ENCODE data around the gene DGKI.

Gene DGKI

GRCh38 chr7:137546009-137546408 is 300.8 kb downstream of the DGKI start:
- H3K27ac ChIP-seq: no peak overlapping the region
- no peak for TF ChIP-seq CTCF (IDR thresholded peaks at IDR 0.05; ENCODE audit: low read depth, low read length, missing control alignments)
- H3K4me3 ChIP-seq (ENCODE audit: low read depth, low read length): no peak overlapping the region
- DNase-seq: no peak
- H3K27me3 ChIP-seq (replicated peaks): no peaks in the 10 kb centered on the region
- no peaks in the 10 kb centered on the region for H3K36me3 ChIP-seq (replicated peaks)
- in situ Hi-C loops (cut with HindIII; ENCODE audit: low pct_ligation_motif_present, low sequenced_read_pairs): no loop called here

GRCh38 chr7:137545059-137545716 is 301.6 kb downstream of the DGKI start:
- DNase-seq: peak; percentile 10
- H3K27ac ChIP-seq: no peak overlapping the region
- H3K27me3 ChIP-seq (replicated peaks): no peaks in the 10 kb centered on the region
- no peak for TF ChIP-seq CTCF (IDR thresholded peaks at IDR 0.05; ENCODE audit: low read depth, low read length, missing control alignments)
- no peaks in the 10 kb centered on the region for H3K36me3 ChIP-seq (replicated peaks)
- in situ Hi-C loops (cut with HindIII; ENCODE audit: low pct_ligation_motif_present, low sequenced_read_pairs): no loop called here
- H3K4me3 ChIP-seq (ENCODE audit: low read depth, low read length): no peak overlapping the region

GRCh38 chr7:137544453-137545058 is 302.2 kb downstream of the DGKI start:
- Histone ChIP-seq H3K36me3 (replicated peaks) (no peaks in the 10 kb centered on the region), H3K4me3 (ENCODE audit: low read depth, low read length) (no peak overlapping the region), H3K27me3 (replicated peaks) (no peaks in the 10 kb centered on the region), H3K27ac (no peak overlapping the region)
- in situ Hi-C loops (cut with HindIII; ENCODE audit: low pct_ligation_motif_present, low sequenced_read_pairs): no loop called here
- TF ChIP-seq CTCF (IDR thresholded peaks at IDR 0.05; ENCODE audit: low read depth, low read length, missing control alignments): no peak
- DNase-seq: no peak

- no peak overlapping the region for H3K4me3 ChIP-seq (ENCODE audit: low read depth, low read length)
- in situ Hi-C loops (cut with HindIII; ENCODE audit: low pct_ligation_motif_present, low sequenced_read_pairs): no loop called here
- no peaks in the 10 kb centered on the region for H3K36me3 ChIP-seq (replicated peaks)
- H3K27me3 ChIP-seq (replicated peaks): no peaks in the 10 kb centered on the region
- peak; percentile 93 for DNase-seq
- H3K27ac ChIP-seq: peak overlapping the region; percentile 98
- TF ChIP-seq CTCF (IDR thresholded peaks at IDR 0.05; ENCODE audit: low read depth, low read length, missing control alignments): no peak
Observed at GRCh38 chr7:137539111-137539715, 307.6 kb downstream of the DGKI start.

- H3K27me3 ChIP-seq (replicated peaks): no peaks in the 10 kb centered on the region
- H3K36me3 ChIP-seq (replicated peaks): no peaks in the 10 kb centered on the region
- H3K27ac ChIP-seq: peak overlapping the region; percentile 98
- H3K4me3 ChIP-seq (ENCODE audit: low read depth, low read length): no peak overlapping the region
- peak; percentile 81 for DNase-seq
- no peak for TF ChIP-seq CTCF (IDR thresholded peaks at IDR 0.05; ENCODE audit: low read depth, low read length, missing control alignments)
- in situ Hi-C loops (cut with HindIII; ENCODE audit: low pct_ligation_motif_present, low sequenced_read_pairs): no loop called here
Observed at GRCh38 chr7:137538361-137538762, 308.4 kb downstream of the DGKI start.

All from brain microvascular endothelial cell (primary cell).